HepG2 (cell line): Measurements from ENCODE around the gene ETV6.

ENCODE experiments used
- ETV5 ChIP-seq: IDR thresholded peaks from 2 replicates; pipeline ENCODE4 v1.6.1; 2018; ENCODE audit warnings: missing biosample characterization, missing genetic modification reagents, inconsistent platforms, borderline replicate concordance
- MAFF ChIP-seq: IDR thresholded peaks from 2 replicates; pipeline ENCODE4 v1.6.1; 2011; ENCODE audit warnings: low read depth, low read length, improper control_type of control experiment
- RFX5 ChIP-seq: IDR thresholded peaks from 2 replicates; pipeline ENCODE4 v1.6.1; 2011; ENCODE audit warnings: low read depth, low read length, improper control_type of control experiment
- ZNF274 ChIP-seq: sonication (generic); formaldehyde crosslinking; IDR thresholded peaks from 2 replicates; pipeline ENCODE4 v1.5.1; 2020; ENCODE audit warnings: mild to moderate bottlenecking, missing genetic modification reagents
- ZNF34 ChIP-seq: sonication (generic); formaldehyde crosslinking; IDR thresholded peaks from 2 replicates; pipeline ENCODE4 v1.4.0; 2020; ENCODE audit warnings: mild to moderate bottlenecking, missing genetic modification reagents, borderline replicate concordance
- TF ChIP-seq, protein P1 (sequence below): sonication (generic); formaldehyde crosslinking; IDR thresholded peaks from 2 replicates; pipeline ENCODE4 v1.4.0; 2020; ENCODE audit warnings: missing genetic modification reagents

DNA sequence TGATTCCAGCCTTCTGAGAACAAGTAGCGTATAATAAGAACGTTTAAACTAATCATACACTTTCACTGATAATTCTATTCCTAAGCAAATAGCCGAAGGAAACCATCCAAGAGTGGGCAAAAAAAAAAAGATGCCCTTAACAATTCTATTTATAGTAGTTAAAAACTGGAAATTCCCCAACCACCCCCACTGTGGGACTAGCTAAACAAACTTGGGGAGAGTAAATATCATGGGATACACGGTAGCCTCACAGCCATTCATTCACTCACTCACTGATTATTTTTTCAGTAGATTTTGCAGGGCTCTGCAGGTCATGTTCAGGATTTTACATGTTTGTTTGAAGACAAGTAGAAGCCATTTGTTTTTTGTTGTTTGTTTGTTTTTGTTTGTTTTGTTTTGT, 197.0 kb downstream of the ETV6 start:
- TF ChIP-seq RFX5: no peak
- no peak for TF ChIP-seq ETV5 (CRISPR knock-in tag)
- TF ChIP-seq, protein P1, sequence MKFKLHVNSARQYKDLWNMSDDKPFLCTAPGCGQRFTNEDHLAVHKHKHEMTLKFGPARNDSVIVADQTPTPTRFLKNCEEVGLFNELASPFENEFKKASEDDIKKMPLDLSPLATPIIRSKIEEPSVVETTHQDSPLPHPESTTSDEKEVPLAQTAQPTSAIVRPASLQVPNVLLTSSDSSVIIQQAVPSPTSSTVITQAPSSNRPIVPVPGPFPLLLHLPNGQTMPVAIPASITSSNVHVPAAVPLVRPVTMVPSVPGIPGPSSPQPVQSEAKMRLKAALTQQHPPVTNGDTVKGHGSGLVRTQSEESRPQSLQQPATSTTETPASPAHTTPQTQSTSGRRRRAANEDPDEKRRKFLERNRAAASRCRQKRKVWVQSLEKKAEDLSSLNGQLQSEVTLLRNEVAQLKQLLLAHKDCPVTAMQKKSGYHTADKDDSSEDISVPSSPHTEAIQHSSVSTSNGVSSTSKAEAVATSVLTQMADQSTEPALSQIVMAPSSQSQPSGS: no peak
- TF ChIP-seq ZNF274 (CRISPR knock-in tag): no peak
- TF ChIP-seq ZNF34 (CRISPR knock-in tag): no peak
- no peak for TF ChIP-seq MAFF
